ENCODE measurements around the gene ODF4. TPM values are rescaled to one million over a fixed set of nuclear protein-coding genes. Genes with fewer than 3 reads are reported as not detected.
"Not testable (repeated sequence)": the region's sequence is repeated elsewhere in the genome, so short reads cannot be mapped to it uniquely, and the experiment has no call there.

The ODF4 gene
- total RNA-seq, 4 donors from 2014 or later = not detected

DNA sequence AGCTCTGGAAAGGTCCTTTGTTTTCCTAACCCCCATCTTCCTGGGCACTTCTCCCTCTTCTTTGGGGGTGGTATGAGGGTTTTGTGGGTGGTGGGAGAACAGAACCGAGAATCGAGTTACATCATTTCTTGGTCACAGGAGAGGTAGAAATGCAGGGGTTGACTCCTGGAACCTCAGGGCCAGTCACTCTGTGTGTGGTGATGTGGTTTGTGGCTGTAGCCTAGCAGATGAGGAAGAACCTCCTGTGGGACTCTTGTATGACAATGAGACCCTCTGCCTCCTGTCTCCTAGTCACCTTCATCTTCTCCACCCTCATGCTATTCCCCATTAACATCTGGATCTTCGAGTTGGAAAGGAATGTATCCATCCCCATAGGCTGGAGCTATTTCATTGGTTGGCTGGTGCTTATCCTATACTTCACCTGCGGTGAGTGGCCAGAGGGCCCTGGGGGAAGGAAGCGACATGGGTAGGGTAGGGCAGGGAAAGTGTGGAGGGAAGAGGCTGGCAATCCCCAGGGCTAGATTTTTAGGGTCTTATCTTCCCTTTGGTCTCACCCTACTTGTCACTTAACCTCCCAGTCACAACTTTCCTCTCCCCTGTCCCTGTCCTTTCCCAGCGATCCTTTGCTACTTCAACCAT, 5.5 kb downstream of the ODF4 start:
- no peak for TF ChIP-seq POLR2A (IDR thresholded peaks at IDR 0.05)
- no peak for TF ChIP-seq EP300 (IDR thresholded peaks at IDR 0.05)
- H3K9me3 ChIP-seq = no peaks in the 10 kb centered on the region
- 78 to 85% methylated on average over 2 to 4 of the region's 6 CpGs for WGBS, 2 donors (ENCODE audit: low coverage in 1 of 2)
- no peaks in the 10 kb centered on the region for H3K36me3 ChIP-seq
- H3K27ac ChIP-seq = no peak overlapping the region
- no peak for ATAC-seq
- no peaks in the 10 kb centered on the region for H3K4me1 ChIP-seq
- no peak overlapping the region for H3K4me3 ChIP-seq
- peaks cover 31% of the 10 kb centered on the region for H3K27me3 ChIP-seq

DNA sequence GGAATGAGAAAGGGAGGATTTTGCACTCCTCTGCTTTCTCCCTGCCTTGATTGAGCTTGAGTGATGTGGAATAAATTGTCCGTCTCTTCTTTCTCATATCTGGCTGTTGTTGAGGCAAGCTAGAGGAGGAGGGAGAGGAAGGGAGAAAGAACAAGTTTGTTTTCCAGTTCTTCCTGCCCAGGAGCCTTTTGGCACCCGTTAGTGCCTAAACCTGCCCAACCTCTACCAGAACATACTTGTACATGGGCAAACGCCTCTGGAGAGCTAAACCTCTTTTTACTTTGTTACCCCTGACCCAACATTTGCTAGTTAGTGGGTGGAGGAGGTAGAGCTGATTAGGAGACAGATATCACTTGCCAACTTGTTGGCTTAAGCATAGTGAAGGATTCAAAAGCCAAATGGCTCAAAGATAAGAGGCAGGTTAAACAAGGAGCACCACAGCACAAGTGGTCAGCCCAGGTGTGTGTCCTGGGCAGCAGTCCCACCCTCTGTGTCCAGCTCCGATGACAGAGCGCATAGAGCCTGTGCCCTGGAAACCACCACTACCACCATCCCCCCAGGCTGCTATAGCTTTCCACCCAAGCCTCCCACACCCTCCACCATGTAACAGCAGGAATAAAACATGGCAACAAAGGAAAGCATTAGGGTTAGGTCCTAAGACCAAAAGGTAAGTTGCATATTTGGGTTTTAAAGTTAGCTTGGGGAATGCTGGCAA, 6.5 kb downstream of the ODF4 start:
- no peak for ATAC-seq
- Histone ChIP-seq H3K9me3 (no peaks in the 10 kb centered on the region), H3K4me1 (no peaks in the 10 kb centered on the region), H3K4me3 (no peak overlapping the region), H3K36me3 (no peaks in the 10 kb centered on the region), H3K27ac (no peak overlapping the region), H3K27me3 (peaks cover 31% of the 10 kb centered on the region)
- TF ChIP-seq, protein P1, sequence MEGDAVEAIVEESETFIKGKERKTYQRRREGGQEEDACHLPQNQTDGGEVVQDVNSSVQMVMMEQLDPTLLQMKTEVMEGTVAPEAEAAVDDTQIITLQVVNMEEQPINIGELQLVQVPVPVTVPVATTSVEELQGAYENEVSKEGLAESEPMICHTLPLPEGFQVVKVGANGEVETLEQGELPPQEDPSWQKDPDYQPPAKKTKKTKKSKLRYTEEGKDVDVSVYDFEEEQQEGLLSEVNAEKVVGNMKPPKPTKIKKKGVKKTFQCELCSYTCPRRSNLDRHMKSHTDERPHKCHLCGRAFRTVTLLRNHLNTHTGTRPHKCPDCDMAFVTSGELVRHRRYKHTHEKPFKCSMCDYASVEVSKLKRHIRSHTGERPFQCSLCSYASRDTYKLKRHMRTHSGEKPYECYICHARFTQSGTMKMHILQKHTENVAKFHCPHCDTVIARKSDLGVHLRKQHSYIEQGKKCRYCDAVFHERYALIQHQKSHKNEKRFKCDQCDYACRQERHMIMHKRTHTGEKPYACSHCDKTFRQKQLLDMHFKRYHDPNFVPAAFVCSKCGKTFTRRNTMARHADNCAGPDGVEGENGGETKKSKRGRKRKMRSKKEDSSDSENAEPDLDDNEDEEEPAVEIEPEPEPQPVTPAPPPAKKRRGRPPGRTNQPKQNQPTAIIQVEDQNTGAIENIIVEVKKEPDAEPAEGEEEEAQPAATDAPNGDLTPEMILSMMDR (IDR thresholded peaks at IDR 0.05) = no peak
- TF ChIP-seq POLR2AphosphoS5 (IDR thresholded peaks at IDR 0.05) = no peak
- TF ChIP-seq EP300 (IDR thresholded peaks at IDR 0.05) = no peak
- no peak for TF ChIP-seq POLR2A (IDR thresholded peaks at IDR 0.05)
- 84 to 93% methylated on average over 2 to 5 of the region's 5 CpGs for WGBS, 2 donors (ENCODE audit: low coverage in 1 of 2)

DNA sequence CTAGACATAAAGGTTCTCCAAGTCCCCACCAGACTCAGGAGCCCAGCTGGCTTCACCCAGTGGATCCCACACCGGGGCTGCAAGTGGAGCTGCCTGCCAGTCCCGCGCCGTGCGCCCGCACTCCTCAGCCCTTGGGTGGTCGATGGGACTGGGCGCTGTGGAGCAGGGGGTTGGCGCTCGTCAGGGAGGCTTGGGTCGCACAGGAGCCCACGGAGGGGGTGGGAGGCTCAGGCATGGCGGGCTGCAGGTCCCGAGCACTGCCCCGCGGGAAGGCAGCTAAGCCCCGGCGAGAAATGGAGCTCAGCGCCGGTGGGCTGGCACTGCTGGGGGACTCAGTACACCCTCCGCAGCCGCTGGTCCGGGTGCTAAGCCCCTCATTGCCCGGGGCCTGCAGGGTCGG, 7.4 kb downstream of the ODF4 start:
- WGBS, 2 donors (ENCODE audit: low coverage in 1 of 2) = no CpG with 5 or more reads among the region's 25 CpGs
- H3K4me1 ChIP-seq, ATAC-seq, H3K27ac ChIP-seq, H3K9me3 ChIP-seq, H3K36me3 ChIP-seq, H3K4me3 ChIP-seq: not testable (repeated sequence)
- H3K27me3 ChIP-seq = peaks cover 31% of the 10 kb centered on the region

DNA sequence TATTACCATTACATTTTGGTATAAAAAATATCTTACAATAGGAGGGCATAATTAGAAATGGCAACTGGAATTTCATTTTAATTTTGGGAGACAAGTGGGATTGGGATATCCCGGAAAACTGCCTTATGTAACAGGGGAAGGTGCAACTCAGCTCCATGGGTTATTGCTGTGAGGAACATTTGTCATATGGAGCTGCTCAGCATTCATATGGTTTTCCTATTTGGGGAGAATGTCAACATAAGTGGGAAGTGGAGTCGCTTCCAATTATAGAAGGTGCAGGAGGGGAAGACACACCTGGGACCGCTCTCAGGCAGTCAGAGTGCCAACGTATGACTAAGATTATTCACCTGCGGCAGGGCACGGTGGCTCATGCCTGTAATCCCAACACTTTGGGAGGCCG, 10.7 kb downstream of the ODF4 start:
- ATAC-seq = no peak

DNA sequence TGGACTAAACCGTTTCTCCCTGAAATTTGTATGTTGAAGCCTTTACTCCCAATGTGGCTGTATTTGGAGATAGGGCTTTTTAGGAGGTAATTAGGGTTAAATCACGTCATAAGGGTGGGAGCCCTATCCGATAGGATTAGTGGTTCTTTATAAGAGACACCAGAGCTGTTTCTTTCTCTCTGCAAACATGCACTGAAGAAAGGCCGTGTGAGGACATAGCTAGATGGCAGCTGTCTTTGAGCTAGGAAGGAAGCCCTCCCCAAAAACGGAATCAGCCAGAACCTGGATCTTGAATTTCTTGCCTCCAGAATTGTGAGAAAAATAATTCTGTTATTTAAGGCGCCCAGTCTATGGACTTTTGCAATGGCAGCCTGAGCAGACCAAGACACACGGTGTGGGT, 14.1 kb downstream of the ODF4 start:
- Histone ChIP-seq H3K27me3 (no peaks in the 10 kb centered on the region), H3K27ac (no peak overlapping the region), H3K4me3 (no peak overlapping the region), H3K4me1 (no peaks in the 10 kb centered on the region), H3K9me3 (no peaks in the 10 kb centered on the region), H3K36me3 (no peaks in the 10 kb centered on the region)
- ATAC-seq = no peak
- 71 to 74% methylated on average over 5 to 7 of the region's 7 CpGs for WGBS, 2 donors (ENCODE audit: low coverage in 1 of 2)
- TF ChIP-seq, protein P1 (IDR thresholded peaks at IDR 0.05) = no peak
- no peak for TF ChIP-seq POLR2A (IDR thresholded peaks at IDR 0.05)
- no peak for TF ChIP-seq EP300 (IDR thresholded peaks at IDR 0.05)
- no peak for TF ChIP-seq POLR2AphosphoS5 (IDR thresholded peaks at IDR 0.05)

More for the DNA sequence above, 10.7 kb downstream of the ODF4 start:
- Histone ChIP-seq H3K4me3 (no peak overlapping the region), H3K27ac (no peak overlapping the region), H3K4me1 (no peaks in the 10 kb centered on the region), H3K9me3 (no peaks in the 10 kb centered on the region), H3K27me3 (peaks cover 31% of the 10 kb centered on the region), H3K36me3 (no peaks in the 10 kb centered on the region)
- TF ChIP-seq, protein P1 (IDR thresholded peaks at IDR 0.05) = no peak
- no peak for TF ChIP-seq EP300 (IDR thresholded peaks at IDR 0.05)
- TF ChIP-seq POLR2AphosphoS5 (IDR thresholded peaks at IDR 0.05) = no peak
- no peak for TF ChIP-seq POLR2A (IDR thresholded peaks at IDR 0.05)
- WGBS, 2 donors (ENCODE audit: low coverage in 1 of 2) = 80 to 81% methylated on average over 2 to 4 of the region's 7 CpGs

DNA sequence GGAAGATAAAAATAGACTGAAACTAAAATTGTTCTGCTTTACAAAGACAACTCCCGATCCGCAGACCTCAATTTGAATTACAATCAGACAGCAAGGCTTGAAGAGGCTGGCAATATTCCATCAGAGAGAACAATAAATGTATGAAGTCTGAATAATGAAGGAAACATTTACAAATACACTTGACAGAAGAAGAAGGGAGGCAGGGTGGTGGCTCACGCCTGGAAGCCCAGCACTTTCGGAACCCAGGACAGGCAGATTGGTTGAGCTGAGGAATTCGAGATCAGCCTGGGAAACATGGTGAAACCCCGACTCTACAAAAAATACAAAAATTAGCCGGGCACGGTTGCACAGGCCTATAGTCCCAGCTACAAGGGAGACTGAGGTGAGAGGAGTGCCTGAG, 14.6 kb downstream of the ODF4 start:
- no peak for ATAC-seq
- Histone ChIP-seq H3K4me1 (peaks cover 0 to 4% (median 0%) of the 10 kb centered on the region in 3 donors), H3K9me3 (no peaks in the 10 kb centered on the region), H3K36me3 (no peaks in the 10 kb centered on the region), H3K27ac (no peak overlapping the region), H3K4me3 (no peak overlapping the region), H3K27me3 (no peaks in the 10 kb centered on the region)
- 53 to 65% methylated on average over 4 to 8 of the region's 8 CpGs for WGBS, 2 donors (ENCODE audit: low coverage in 1 of 2)
- TF ChIP-seq, protein P1 (IDR thresholded peaks at IDR 0.05) = no peak
- TF ChIP-seq POLR2AphosphoS5 (IDR thresholded peaks at IDR 0.05) (no peak), POLR2A (IDR thresholded peaks at IDR 0.05) (no peak), EP300 (IDR thresholded peaks at IDR 0.05) (no peak)
